ENCODE results near the gene CXCR6.

The CXCR6 gene

GRCh38 chr3:45949432-45949831, 6.2 kb downstream of the CXCR6 start:
- DNase-seq: no peak

DNA sequence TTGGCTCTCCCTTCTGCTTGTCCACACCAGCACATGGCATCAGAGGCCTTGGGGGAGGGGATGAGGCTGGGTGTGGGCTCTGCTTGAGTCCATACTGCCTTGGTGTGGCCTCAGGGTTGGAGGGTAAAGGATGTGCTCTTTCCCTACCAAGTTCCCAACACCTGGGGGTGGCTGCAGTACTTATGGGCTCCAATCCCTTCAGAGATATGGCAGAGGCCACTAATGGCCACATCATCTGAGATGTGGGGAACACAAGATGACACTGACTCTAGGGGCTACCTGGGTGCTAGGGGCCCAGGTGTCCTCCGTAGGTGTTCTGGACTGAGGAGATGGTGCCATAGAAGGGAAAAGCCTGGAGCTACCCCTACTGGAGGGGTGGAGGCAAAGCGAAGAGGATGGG, 6.9 kb downstream of the CXCR6 start:
- no peak for DNase-seq

DNA sequence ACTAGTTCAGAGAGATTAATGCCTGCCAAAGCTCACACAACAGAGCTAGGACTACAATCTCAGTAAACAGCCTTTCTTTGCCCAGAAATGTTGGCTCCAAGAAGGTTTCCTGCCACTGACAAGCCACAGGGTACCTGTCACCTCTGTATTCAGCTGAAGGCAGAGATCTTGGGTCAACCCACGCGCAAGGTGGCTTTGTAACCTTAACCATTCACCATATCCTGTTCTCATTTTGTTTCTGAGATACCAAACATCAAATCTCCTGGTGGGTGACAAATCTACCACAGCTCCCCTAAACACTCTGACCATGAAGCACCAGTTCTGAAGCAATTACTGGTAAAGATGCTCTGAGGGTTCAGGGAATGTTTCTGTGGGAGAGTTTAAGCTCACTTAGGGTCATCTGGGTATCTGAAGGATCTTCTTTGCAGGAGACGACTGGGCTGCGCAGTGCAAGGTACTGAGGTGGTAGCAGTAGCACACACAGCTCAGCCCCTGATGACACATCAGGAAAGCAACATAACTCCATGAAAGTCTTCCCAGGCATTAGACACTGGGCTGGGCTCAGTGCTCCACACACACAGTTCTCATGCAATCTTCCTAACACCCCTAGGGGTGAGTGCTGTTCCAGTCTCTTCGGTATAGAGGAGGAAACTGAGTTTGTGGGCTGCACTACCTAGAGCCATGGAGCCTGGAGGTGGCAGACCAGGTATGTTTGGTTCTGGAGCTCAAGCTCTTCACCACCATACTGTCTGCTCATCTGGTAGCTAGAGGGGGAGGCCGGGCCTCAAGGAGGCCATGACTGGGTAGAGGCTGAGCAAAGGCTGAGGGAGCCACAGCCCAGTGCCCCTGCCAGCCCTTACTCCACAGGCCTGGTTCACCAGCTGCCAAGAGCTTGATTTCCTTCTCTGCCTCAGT, 7.7 kb downstream of the CXCR6 start:
- DNase-seq: peak; percentile 63

DNA sequence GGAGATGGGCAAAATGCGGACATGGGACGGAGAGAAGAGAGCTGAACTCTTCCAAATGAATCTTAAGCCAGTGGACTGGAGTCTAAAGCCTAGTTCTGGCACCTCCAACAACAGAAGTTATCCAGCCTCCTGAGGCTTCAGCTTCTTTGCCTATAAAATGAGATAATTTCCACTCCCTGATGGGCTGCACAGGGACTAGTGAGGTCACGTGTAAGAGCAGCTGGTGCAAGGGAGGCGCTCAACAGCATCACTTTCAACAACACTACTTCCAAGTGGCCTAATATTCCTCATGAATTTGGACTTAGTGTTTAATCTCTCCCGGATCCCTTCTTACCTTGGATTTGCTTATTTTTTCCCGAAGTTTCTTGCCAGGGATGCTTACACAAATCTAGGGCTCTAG, 8.7 kb downstream of the CXCR6 start:
- DNase-seq: no peak

DNA sequence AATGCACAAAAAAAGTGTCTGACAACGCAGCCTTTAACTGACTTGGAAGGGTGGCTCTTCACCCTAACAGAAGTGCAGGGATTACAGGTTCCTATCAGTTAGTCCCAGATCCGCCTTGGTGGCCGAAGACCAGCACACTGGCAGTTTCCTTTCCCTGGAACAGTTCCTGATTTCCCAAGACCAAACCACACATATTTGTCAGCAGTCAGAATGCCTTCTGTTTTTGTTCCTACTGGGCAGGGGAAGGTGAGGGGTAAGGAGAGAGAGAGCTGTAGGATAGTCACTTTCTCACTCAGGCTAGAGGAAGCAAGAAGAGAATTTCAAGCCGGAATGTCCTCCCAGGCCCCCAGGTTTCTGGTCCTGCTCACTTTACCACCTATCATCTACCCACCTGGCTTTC, 9.2 kb downstream of the CXCR6 start:
- DNase-seq: no peak

- DNase-seq: no peak
These were observed 10.3 kb downstream of the CXCR6 start for GRCh38 chr3:45953536-45953935.

GRCh38 chr3:45954306-45954705, 11.0 kb downstream of the CXCR6 start:
- DNase-seq: no peak

GRCh38 chr3:45955017-45955647, 11.9 kb downstream of the CXCR6 start:
- DNase-seq: no peak

DNA sequence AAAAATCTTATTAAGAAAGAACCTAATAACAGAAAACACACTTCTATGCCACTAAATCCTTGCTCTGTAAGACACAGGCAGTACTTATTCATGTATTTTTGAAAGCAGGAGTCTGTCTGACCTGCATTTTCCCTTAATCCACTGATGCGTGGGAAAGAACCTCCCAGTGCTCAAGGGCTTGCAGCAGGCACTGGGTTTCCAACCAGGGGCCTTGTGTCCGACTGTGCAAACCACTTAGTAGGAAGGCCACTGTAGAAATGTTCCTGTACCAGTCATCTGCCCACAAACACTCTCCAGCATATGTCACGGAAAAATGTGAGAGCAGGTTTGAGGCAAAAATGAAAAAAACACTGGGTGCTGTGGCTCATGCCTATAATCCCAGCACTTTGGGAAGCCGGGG, 12.4 kb downstream of the CXCR6 start:
- DNase-seq: no peak

DNA sequence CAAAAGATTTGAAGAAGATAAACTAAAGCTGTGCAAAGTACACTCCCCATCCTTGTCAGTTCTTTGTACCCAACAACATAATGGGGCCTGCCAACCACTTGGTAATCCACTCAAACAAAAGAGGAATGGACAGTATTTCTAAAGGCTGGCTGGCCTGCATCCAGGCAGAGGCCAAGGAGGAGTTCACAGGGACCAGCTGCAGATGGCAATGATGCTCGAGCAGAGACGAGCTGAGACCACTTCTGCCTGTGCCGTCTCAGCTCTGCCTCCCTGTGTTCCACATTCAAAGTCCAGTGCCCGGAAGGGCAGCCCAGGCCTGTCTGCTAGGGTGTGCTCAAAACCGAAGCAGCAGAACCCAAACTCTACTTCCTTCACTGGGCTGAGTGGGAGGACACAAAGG, 14.3 kb downstream of the CXCR6 start:
- DNase-seq: no peak

GRCh38 chr3:45958321-45958791, 15.1 kb downstream of the CXCR6 start:
- no peak for DNase-seq

DNA sequence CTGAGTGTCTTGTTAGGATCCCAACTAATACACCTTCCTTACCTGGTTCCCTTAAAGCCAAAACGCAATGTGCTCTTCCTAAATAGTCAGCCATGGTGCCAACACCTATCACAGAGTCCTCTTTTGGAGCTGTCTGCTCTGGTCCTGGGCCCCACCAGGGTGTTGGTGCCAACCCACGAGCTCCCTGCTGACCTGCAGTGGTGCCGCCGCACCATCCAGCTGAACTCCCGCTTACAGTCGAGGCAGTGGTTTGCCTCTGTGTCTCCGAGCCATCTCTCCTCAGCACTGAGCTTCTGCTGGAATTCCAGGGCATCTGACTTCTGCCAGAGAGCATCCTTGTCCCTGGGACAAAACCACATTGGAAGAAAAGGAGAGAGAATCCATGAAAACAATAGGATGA, 15.9 kb downstream of the CXCR6 start:
- DNase-seq: no peak

- no peak for DNase-seq
These were observed 17.0 kb downstream of the CXCR6 start for GRCh38 chr3:45960289-45960688.

DNA sequence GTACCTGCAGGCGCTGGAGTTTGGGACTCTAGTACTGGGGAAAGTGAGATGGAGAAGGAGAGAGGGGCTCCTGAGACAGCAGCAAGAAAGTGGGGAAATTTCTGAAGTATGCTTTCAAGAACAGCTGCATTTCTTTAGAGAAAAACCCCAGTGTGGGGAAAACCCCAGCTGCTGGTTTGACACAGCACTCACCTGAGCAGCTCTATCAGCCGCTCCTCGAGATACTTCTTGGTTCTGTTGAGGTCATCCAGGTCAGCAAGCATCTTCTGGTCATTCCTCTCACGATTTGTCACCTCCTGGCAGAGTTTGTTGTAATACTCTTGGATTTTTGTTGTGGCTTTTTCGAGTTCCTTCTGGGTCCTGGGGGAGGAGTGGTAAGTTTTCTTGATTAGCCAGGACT, 18.8 kb downstream of the CXCR6 start:
- DNase-seq: no peak

DNA sequence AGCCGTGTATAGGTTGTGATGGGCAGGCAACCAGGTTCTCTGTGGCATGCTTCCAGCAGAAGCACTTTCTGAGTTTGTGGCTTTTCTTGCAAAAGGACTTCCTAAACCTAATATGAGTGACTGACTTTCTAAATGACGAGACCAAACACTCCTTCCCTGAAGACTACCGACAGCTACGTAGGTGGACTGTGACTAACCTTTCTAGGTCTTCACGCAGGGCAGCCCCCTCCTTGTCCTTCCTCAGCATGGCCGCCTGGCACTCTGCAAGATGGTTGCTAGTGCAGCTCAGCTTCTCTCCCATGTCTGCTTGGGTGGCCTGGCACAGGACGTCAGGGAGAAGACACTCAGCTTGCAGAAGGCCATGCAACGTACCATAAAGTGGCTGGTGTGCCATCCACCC, 20.9 kb downstream of the CXCR6 start:
- no peak for DNase-seq

- no peak for DNase-seq
These were observed 22.0 kb downstream of the CXCR6 start for GRCh38 chr3:45965253-45965652.

GRCh38 chr3:45965653-45966052, 22.4 kb downstream of the CXCR6 start:
- DNase-seq: peak; percentile 59

DNA sequence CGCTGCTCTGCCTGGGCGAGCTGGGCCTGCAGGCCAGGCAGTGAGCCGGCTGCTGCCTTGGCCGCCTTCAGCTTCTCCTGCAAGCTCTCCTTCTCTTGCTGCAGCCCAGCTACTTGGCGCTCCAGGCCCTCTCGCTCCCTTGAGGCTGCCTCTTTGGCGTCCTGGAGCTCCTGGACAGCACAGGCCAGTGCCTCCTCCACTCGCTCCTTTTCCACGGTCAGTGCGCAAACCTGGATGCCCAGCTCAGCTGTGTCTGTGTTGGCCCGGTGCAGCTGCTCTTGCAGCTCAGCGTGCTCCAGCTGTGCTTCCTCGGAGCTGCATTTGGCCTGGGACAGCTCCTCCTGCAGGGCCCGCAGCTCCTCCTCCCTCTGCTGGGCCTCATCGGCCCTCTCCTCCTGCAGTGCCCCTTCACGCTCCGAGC, 23.1 kb downstream of the CXCR6 start:
- no peak for DNase-seq

- no peak for DNase-seq
These were observed 23.8 kb downstream of the CXCR6 start for GRCh38 chr3:45966950-45967640.

DNA sequence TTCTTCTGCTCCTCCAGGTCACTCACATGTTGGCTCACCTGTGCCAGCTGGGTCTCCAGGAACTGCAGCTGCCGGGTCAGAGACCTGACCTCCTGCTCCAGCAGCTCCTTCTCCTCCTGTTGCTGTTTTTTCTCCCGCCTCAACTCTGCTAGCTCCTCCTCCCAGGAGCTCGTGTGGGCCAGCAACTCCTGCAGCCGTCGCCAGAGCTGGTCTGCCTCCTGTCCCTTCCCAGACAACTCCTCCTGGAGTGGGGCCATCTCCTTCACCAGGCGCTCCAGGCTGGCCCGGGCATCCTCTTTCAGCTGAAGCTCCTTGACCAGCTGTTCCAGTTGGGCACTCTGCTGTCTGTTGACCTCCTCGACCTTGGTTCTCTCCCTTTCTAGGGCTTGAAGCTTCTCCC, 24.5 kb downstream of the CXCR6 start:
- no peak for DNase-seq

GRCh38 chr3:45968149-45968548, 24.9 kb downstream of the CXCR6 start:
- DNase-seq: no peak

DNA sequence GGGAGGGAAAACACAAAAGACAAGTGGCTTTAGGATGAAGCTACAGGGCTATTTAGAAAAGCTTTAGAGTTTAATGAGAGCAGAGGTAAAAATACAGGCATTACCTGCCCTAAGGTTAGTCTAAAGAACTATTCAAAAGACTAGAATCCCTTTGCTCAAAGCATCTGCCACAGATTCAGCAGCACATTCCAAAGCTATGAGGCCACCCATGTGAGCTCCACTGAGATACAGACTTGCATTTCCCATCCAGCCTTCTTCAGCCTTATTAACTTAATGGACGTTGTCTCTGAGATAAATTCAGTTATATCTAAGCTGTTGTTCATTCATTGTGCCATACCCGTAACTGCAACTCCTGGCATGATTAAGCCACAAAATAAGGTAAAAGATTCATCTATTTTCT, 25.4 kb downstream of the CXCR6 start:
- no peak for DNase-seq

- DNase-seq: no peak
These were observed 25.9 kb downstream of the CXCR6 start for GRCh38 chr3:45969116-45969515.

DNA sequence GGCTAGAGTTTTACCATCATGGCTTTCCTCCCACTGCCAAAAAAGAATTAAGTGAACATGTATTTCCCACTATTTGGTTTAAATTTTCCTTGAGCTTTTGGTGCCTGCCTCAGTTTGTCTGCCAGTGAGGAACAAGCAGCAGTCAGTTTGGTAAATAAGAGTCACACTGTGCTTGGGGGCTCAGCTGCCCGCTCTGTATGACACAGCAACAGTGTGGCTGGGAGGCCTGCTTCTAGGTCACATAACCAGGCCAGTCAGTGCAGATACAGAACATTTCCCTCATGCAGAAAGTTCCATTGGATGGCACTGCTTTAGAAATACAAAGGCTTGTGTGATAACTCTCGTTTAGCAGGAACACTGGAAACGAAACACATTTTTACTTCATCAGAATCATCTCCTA, 26.7 kb downstream of the CXCR6 start:
- no peak for DNase-seq
